ENCODE results near the gene MALT1. TPM values are rescaled to one million over a fixed set of nuclear protein-coding genes. Genes with fewer than 3 reads are reported as not detected.

MALT1 gene
- total RNA-seq, 6 experiments from 2014 or later, result 9.2 to 16.0 (median 10.2) TPM

DNA sequence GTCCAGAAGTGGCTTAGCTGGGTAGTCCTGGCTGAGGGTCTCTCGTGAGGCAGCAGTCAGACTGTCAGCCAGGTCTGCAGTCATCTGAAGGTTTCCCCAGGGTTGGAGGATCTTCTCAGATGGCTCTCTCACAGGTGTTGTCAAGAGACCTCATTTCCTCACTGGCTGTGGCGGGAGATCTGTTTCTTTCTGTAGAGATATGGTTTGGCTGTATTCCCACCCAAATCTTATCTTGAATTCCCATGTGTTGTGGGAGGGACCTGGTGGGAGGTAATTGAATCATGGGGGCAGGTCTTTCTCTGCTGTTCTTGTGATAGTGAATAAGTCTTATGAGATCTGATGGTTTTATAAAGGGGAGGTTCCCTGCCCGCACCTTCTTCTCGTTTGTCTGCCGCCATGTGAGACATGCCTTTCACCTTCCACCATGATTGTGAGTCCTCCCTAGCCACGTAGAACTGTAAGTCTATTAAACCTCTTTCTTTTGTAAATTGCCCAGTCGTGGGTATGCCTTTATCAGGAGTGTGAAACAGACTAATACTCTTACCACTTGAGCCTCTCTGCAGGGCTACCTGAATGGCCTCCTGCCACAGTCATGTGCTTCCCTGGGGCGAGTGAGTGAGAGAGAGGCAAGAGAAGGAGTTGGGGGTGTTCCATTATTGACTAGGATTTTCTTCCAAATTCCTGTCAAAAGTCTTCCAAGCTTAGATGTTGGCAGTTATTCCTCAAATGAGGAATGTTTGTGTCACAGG is 23.6 kb downstream of the MALT1 start:
- Histone ChIP-seq H3K27me3 (no peaks in the 10 kb centered on the region), H3K4me1 (peaks cover 0 to 12% (median 4%) of the 10 kb centered on the region in 4 donors), H3K9me3 (no peaks in the 10 kb centered on the region), H3K4me3 (no peak overlapping the region), H3K36me3 (no peaks in the 10 kb centered on the region), H3K27ac (no peak overlapping the region)
- intact Hi-C loops (cut with DNase I), result no loop called here
- no peak for TF ChIP-seq POLR2A (IDR thresholded peaks at IDR 0.05)
- TF ChIP-seq, protein P1, sequence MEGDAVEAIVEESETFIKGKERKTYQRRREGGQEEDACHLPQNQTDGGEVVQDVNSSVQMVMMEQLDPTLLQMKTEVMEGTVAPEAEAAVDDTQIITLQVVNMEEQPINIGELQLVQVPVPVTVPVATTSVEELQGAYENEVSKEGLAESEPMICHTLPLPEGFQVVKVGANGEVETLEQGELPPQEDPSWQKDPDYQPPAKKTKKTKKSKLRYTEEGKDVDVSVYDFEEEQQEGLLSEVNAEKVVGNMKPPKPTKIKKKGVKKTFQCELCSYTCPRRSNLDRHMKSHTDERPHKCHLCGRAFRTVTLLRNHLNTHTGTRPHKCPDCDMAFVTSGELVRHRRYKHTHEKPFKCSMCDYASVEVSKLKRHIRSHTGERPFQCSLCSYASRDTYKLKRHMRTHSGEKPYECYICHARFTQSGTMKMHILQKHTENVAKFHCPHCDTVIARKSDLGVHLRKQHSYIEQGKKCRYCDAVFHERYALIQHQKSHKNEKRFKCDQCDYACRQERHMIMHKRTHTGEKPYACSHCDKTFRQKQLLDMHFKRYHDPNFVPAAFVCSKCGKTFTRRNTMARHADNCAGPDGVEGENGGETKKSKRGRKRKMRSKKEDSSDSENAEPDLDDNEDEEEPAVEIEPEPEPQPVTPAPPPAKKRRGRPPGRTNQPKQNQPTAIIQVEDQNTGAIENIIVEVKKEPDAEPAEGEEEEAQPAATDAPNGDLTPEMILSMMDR (IDR thresholded peaks at IDR 0.05), result no peak
- 83% methylated on average over 7 of the region's 8 CpGs for WGBS (ENCODE audit: insufficient coverage, low coverage, low lambda C conversion rate, missing lambda C conversion rate)
- DNase-seq (no peak), ATAC-seq (no peak)

DNA sequence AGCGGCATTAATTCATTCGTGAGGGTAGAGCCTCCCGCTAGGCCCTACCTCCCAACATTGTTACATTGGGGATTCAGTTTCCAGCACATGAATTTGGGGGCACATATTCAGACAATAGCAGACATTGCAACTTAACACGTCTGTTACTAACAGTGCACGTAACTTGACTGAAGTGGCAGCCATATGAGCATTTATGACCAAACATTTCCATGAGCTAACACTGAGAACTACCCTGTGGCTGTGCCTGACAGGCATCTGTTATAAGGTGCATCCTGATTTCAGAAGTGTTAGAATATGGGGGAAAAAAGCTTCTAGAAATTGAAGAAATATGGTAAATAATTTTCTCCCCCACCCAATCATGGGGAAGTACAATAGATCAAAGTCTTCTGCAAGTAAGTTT is 24.5 kb downstream of the MALT1 start:
- DNase-seq (no peak), ATAC-seq (no peak)
- TF ChIP-seq, protein P1 (IDR thresholded peaks at IDR 0.05), result no peak
- no peak for TF ChIP-seq POLR2A (IDR thresholded peaks at IDR 0.05)
- H3K4me1 ChIP-seq, result peaks cover 0 to 8% (median 3%) of the 10 kb centered on the region in 4 donors
- H3K9me3 ChIP-seq, result no peaks in the 10 kb centered on the region
- no peaks in the 10 kb centered on the region for H3K27me3 ChIP-seq
- WGBS (ENCODE audit: insufficient coverage, low coverage, low lambda C conversion rate, missing lambda C conversion rate), result 92% methylated on average over 2 of the region's 5 CpGs
- no peak overlapping the region for H3K4me3 ChIP-seq
- intact Hi-C loops (cut with DNase I), result no loop called here
- peaks cover 0 to under 1% (median under 1%) of the 10 kb centered on the region in 4 donors for H3K36me3 ChIP-seq
- H3K27ac ChIP-seq, result no peak overlapping the region

DNA sequence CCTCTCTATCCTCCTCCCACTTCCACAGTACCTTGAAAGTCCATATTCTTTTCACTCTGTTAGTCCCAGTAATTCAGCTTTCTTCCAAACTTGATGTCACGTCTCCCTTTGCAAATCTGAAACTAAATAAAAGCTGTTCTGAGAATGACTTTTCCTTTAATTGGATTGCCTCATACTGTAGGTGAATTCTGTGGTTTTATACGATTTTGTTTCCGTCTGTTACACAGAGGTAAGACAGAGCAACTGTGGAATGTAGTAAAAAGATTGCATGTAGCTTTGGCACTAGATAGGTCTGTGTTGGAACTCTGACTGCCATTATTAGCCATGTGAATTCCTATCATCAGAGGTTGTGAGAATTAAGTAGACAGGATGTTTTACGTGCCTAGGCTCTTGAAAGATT is 25.9 kb downstream of the MALT1 start:
- no peak overlapping the region for H3K27ac ChIP-seq
- 87% methylated on average over 4 of the region's 4 CpGs for WGBS (ENCODE audit: insufficient coverage, low coverage, low lambda C conversion rate, missing lambda C conversion rate)
- H3K27me3 ChIP-seq, result no peaks in the 10 kb centered on the region
- DNase-seq (no peak), ATAC-seq (no peak)
- H3K4me3 ChIP-seq, result no peak overlapping the region
- H3K36me3 ChIP-seq, result peaks cover 0 to 11% (median 4%) of the 10 kb centered on the region in 4 donors
- no peaks in the 10 kb centered on the region for H3K9me3 ChIP-seq
- intact Hi-C loops (cut with DNase I), result no loop called here
- no peaks in the 10 kb centered on the region for H3K4me1 ChIP-seq
- no peak for TF ChIP-seq POLR2A (IDR thresholded peaks at IDR 0.05)
- TF ChIP-seq, protein P1 (IDR thresholded peaks at IDR 0.05), result no peak

DNA sequence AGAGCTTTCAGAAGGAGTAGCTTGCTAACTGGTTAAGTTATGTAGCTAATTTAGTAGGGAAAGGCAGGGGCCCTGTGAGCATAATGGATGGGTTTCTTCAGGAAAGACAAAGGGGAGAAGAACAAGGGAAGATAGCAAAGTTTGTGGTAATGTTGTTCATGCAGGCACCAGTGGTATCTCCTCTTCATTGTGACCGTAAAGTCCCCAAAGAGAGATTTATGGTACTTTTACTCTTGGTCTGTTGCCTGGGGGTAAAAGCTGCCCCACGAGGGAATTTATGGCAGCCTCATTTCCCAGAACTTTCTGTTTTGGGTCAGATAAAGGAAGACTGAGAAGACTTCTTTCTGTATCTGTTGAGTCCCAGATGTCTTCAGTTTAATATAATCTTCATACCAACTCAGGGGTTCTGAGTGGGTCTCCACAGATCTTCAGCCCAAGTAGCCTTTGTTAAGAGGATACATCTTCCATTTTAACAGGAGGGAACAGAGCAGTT is 27.5 kb downstream of the MALT1 start:
- Histone ChIP-seq H3K27me3 (no peaks in the 10 kb centered on the region), H3K4me3 (no peak overlapping the region), H3K27ac (no peak overlapping the region), H3K4me1 (no peaks in the 10 kb centered on the region), H3K36me3 (peaks cover 0 to 11% (median 4%) of the 10 kb centered on the region in 4 donors), H3K9me3 (no peaks in the 10 kb centered on the region)
- 83% methylated on average over 1 of the region's 2 CpGs for WGBS (ENCODE audit: insufficient coverage, low coverage, low lambda C conversion rate, missing lambda C conversion rate)
- ATAC-seq (no peak), DNase-seq (no peak)
- TF ChIP-seq, protein P1 (IDR thresholded peaks at IDR 0.05), result no peak
- no peak for TF ChIP-seq POLR2A (IDR thresholded peaks at IDR 0.05)
- intact Hi-C loops (cut with DNase I), result no loop called here
